GM12801 (cell line): ENCODE results near the gene TRIOBP.

Experiments used
- CTCF ChIP-seq: IDR thresholded peaks from one replicate; pipeline ENCODE4 v1.5.1; 2011; ENCODE audit warnings: control low read depth; ENCODE audit not compliant: insufficient read length; ENCODE audit errors: extremely low read depth

The TRIOBP gene

GRCh38 chr22:37680191-37680851 lies 16.5 kb upstream of the TRIOBP start:
- TF ChIP-seq CTCF = no peak

GRCh38 chr22:37681001-37681424 lies 15.8 kb upstream of the TRIOBP start:
- TF ChIP-seq CTCF = no peak

GRCh38 chr22:37681556-37682049 lies 15.2 kb upstream of the TRIOBP start:
- TF ChIP-seq CTCF = peak; percentile 41

- TF ChIP-seq CTCF = no peak
Measured at GRCh38 chr22:37684803-37685615, 11.8 kb upstream of the TRIOBP start.

GRCh38 chr22:37686002-37686982 lies 10.6 kb upstream of the TRIOBP start, which contains the start of gene NOL12:
TSS of gene NOL12 (plus strand) at chr22:37686343. CDS start at chr22:37686393, 50 bp downstream.
- no peak for TF ChIP-seq CTCF

GRCh38 chr22:37690407-37690806 lies 6.4 kb upstream of the TRIOBP start:
- no peak for TF ChIP-seq CTCF
